ENCODE data around the gene LCN2.

GRCh38 chr9:128125580-128126354 is 23.5 kb upstream of the LCN2 start:
- TF ChIP-seq, protein P1, sequence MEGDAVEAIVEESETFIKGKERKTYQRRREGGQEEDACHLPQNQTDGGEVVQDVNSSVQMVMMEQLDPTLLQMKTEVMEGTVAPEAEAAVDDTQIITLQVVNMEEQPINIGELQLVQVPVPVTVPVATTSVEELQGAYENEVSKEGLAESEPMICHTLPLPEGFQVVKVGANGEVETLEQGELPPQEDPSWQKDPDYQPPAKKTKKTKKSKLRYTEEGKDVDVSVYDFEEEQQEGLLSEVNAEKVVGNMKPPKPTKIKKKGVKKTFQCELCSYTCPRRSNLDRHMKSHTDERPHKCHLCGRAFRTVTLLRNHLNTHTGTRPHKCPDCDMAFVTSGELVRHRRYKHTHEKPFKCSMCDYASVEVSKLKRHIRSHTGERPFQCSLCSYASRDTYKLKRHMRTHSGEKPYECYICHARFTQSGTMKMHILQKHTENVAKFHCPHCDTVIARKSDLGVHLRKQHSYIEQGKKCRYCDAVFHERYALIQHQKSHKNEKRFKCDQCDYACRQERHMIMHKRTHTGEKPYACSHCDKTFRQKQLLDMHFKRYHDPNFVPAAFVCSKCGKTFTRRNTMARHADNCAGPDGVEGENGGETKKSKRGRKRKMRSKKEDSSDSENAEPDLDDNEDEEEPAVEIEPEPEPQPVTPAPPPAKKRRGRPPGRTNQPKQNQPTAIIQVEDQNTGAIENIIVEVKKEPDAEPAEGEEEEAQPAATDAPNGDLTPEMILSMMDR (IDR thresholded peaks at IDR 0.05) = no peak
- no peak for TF ChIP-seq POLR2A (IDR thresholded peaks at IDR 0.05)
